SKM-1 (cell line): Measurements from ENCODE around the gene LRRC42.
"Not testable (repeated sequence)": the region's sequence is repeated elsewhere in the genome, so short reads cannot be mapped to it uniquely, and the experiment has no call there.

Experiments used
- DNase-seq: peaks from one replicate; lab custom pipeline; 2025; ENCODE audit not compliant: unreplicated experiment; lab: John Stamatoyannopoulos, UW

Gene LRRC42

DNA sequence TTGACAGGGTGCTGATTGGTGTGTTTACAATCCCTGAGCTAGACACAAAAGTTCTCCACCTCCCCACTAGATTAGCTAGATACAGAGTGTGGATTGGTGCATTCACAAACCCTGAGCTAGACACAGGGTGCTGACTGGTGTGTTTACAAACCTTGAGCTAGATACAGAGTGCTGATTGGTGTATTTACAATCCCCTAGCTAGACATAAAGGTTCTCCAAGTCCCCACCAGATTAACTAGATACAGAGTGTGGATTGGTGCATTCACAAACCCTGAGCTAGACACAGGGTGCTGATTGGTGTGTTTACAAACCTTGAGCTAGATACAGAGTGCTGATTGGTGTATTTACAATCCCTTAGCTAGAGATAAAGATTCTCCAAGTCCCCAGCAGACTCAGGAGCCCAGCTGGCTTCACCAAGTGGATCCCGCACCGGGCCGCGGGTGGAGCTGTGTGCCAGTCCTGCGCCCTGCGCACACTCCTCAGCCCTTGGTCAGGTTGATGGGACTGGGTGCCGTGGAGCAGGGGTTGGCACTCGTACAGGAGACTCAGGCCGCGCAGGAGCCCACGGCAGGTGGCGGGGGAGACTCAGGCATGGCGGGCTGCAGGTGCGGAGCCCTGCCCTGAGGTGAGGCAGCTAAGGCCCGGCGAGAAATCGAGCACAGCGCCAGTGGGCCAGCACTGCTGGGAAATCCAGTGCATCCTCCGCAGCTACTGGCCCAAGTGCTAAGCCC is 57.8 kb downstream of the LRRC42 start:
- DNase-seq = not testable (repeated sequence)

DNA sequence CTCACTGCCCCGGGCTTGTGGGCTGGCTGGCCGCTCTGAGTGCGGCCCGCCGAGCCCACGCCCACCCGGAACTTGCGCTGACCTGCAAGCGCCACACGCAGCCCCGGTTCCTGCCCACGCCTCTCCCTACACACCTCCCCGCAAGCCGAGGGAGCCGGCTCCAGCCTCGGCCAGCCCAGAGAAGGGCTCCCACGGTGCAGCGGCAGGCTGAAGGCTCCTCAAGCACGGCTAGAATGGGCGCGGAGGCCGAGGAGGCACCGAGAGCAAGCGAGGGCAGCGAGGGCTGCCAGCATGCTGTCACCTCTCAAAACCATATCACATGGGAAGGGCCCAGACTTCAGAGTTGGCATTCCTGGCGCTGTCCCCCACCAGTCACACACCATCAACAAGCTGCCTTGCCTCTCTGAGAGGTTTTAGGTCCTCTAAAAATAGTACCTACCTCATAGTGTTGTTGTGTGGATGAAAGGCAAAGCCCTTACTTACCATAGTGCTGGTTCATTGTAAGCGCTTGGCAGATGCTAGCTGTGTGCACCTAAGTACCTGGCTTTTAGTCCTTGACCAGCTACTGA is 58.4 kb downstream of the LRRC42 start:
- DNase-seq = no peak

DNA sequence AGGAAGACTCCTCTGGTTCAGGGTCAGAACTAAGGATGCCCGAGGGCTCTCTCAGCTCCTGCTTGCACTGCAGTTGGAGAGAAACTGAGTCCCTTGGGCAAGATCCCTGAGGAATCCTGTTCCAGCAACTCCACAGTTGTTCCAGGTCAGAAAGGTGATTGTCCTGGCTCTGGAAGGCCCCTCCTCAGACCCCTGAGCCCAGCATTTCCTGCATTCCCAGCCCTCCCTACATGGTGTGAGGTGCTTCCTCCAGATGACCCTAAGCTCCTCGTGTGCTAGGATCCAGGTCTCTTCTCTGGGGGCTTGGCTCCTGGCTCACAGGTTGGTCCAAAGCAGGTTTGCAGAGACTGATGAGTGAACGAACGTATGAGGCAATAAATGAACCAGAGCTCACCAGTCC is 60.4 kb downstream of the LRRC42 start:
- DNase-seq = no peak

DNA sequence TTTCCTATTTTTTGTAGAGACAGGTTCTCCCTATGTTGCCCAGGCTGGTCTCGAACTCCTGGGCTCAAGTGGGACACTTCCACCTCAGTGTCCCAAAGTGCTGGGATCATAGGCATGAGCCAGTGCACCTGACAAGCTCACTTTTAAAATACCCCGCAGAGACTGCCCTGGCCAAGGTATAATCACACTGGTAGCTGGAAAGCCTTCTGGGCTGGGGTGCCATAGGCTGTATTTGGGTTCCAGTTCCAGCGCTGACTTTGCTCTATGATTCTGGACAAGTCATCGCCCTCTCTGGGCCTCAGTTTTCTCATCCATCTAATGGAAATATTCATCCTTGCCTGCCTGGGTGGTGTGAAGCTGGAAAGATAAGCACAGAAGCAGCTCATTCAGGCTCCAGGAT is 61.5 kb downstream of the LRRC42 start:
- no peak for DNase-seq

DNA sequence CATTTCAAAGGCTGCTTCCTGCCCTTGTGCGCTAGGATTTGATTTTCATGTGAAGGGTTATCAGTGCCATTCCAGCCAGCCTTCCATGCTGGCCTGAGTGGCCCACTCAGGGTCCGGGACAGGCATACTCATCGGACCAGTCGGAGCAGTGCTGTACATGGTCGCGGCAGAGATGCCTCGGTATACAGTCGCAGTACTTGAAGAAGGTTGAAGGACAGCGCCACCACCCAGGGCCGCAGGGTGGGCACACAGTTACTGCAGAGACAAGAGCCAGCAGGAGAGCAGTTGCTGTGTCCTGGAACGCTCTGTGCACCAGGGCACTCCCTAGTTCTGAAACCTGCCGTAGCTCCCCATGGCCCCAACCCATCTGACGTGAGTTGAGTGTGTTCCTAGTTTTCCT is 62.7 kb downstream of the LRRC42 start:
- no peak for DNase-seq

DNA sequence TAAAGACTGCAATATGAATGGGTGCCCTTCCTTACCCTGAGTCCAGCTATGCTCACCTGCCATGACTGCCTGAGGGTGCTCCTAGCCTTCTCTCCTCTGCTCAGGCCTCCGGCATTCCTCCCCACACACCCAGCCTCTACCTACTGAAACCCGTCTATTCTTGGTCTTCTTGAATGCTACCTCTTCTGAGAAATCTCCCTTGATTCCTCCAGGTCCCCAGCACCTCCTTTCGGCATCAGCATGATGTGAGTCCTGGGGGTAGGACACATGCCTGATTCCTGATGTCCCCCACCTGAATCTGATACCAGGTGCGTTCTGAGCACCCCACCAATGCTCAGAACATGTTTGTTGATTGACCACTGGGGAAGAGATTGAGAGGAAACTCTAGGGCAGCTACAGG is 63.3 kb downstream of the LRRC42 start:
- no peak for DNase-seq

DNA sequence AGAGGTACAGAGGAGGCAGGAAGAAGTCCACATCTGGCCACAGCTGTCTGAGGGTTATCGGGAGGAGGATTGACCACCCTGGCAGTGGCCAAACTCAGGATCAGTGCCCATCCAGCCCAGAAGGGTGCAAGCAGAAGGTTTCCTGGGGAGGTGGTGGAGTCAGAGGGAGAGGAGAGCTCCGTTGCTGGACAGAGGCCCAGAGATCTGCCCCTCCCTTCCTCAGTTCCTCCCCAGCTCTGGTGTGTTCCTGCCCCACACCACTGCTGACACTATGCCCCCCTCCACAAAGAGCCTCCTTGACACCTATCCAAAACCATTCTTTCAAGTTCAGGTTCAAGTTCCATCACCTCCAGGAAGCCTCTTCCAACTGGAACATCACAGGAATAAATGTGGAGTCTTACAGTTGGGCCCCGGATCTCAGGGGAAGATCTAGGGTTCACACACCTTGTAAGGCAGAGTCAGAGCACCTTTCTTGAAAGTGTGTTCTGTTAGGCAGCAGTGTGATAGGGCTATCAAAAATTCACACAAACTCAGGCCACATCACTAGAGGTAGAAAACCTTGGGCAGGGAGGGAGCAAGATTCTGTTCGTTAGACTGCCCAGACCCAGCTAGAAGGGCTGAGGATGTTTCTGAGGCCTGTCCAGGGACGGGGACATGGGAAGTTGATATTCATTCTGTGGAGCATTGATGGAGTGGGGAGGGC is 64.4 kb downstream of the LRRC42 start:
- no peak for DNase-seq

DNA sequence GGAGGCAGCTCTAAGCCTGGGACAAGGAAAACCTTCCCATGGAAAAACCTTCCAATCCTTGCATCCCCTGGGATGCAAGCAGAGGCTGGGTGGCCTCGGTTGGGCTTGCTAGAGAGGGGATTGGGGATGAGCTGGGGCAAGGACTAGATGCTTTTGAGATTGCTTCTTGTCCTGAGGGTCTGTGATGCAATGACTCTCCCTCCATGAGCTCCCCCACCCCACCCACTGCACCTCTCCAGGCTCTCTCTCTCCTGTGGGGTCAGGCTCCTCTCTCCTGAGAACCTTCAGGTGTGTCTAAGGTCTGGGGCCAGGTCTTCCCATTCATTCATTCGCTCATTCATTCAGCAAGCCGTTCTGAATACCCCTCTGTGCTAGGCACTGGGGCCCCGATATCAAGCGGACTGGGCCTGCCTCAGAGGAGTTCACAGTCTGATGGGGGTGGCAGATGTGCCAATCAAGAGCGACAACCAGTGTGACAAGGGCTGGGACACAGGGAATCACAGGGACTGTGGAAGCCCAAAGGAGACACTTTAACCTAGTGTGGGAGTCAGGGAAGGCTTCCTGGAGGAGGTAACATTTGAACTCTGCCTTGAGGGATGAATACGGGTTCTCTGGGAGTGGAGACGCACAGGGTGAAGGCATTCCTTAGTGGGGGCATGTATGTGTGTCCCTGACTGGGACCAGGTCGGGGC is 65.3 kb downstream of the LRRC42 start:
- DNase-seq = no peak

DNA sequence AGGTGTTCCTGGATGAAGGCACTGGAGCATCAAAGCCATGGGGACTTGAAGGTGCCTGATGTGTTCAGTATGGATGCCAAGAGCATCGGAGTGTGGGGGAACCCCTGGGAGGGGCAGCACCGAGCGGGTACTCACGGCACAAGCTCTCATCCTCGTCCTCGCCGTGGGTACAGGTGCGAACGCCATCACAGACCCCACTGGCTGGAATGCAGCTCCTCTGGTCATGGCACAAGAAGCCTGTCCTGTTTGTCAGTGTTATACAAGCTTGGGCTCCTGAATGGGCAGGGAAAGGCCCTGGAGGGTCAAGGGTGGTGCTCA is 65.8 kb downstream of the LRRC42 start:
- no peak for DNase-seq

DNA sequence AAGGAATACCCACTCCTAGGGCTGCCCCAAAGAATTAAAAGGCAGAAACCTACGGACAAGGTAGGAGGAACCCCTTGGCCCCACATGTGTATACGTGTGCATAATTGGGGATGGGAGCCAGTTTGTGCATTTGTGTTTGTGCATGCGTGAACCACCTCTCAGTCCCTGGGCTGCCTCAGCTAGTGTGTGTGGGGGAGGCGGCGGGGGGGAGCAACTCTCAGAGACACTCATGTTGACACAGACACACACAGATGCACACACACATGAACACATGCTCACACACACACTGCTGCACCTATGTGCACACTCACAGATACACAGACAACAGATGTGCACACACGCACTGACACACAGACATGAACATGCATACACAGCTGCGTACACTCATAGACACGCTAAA is 66.7 kb downstream of the LRRC42 start:
- no peak for DNase-seq

DNA sequence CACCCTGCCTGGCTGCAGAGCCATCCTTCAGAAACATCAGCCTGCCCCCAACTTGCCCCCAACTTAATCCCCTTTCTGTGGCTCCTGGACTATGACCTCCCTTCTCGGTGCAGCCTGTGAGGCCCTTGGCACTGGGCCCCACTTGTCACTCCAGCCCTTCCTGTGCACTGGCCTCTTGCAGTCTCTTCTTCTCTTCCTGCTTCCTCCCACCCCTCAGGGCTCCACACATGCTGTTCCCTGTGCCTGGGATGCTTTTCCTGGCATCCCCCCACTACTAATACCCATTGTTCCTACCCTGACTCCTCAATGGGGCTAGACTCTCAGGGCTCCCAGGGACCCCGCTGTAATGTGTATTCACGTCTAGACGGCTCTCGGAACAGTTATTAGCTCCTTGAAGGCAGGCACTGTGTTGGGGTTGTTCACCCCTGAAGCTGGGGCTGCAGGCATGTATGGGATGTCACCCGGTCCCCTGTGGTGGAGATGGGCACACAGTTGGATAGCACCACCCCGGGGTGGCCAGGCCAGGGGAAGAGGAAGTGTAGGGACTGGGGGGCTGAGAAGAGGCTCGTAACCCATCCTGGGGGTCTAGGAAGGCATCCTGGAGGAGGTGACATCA is 67.4 kb downstream of the LRRC42 start:
- no peak for DNase-seq

DNA sequence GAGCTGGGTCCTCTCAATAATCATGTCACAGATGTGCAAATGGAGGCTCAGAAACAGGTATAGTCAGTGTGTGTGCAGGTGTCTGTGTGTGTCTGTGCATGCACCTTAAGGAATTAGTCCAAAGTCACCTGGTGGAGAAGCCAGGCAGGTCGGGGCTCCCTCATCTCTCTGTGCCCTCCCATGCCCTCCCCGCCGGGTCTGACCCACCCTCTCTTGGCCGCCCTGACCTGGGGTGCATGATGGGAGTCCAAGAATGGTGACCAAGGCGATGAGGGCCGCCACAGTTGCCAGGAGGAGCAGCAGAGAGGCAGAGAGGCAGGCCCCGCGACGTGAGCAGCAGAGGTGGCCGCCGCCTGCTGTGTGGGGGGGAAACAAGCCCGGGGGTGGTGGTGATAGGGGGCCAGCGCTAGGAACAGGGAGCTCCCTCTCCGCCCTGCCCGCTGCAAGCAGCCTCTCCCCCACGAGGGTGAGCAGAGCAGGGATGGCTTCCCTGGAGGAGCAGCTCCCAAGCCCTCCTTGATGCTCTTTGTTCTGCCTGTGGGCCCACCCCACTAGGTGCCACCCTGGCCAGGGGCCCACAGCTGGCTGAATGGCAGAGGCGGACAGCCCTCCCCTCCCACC is 68.0 kb downstream of the LRRC42 start:
- no peak for DNase-seq

DNA sequence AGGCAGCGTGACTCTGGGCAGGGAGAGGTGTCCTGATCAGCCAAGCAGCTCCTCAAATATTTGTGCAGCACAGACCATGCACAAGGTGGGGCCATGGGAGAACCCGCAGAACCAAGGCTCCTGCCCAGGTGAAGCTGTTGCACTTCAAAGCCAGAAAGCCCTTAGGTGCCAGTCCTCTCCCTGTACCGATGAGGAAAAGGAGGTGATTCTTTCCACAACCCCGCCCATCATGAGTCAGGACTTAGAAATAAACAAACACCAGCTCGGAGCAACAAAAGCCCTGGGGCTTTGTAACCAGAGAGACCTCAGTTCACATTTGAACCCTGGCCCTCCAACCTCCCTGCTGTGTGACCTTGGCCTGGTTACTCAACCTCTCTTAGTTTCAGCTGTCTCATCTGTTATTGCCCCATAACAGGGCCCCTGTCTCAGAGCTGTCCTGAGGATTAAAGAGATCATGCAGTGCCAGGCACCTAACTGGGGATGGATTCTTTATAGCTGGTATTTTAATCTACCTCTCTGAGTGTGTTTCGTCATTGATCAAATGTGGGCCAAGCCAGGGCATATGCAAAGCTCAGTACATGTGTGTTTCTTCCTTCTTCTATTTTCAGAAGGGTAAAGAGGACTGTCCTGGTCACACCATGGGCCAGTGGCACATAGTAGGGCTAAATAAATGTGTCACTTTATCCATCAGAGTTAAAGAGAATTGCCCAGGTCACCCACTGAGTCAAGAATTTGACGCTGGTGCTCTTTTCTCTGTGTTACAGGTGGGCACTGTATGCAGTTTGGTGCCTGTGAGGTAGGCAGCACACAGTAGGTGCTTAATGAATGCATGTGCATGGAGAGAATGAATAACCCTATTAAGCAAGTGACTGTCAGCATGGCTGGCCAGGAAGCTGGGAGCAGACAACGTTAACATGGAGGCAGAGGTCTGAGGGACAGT is 70.5 kb downstream of the LRRC42 start:
- no peak for DNase-seq
